ENCODE data around the gene ANXA11. TPM values are rescaled to one million over a fixed set of nuclear protein-coding genes. Genes with fewer than 3 reads are reported as not detected.
"Not testable (repeated sequence)": the region's sequence is repeated elsewhere in the genome, so short reads cannot be mapped to it uniquely, and the experiment has no call there.

The ANXA11 gene
- total RNA-seq, 1 donor from 2014 or later: 122 TPM

- H4K20me1 ChIP-seq (ENCODE audit: insufficient read depth, low read length): peaks cover 52% of the 10 kb centered on the region
These were observed 1.3 kb downstream of the ANXA11 start for GRCh38 chr10:80203835-80204676.

GRCh38 chr10:80202934-80203834 lies 2.2 kb downstream of the ANXA11 start:
- Mint-ChIP-seq H3K9me3 (ENCODE audit: unreplicated experiment) (peaks cover 2% of the 10 kb centered on the region), H3K4me1 (ENCODE audit: low read depth, unreplicated experiment) (peaks cover 44% of the 10 kb centered on the region)

More at GRCh38 chr10:80203835-80204676, 1.3 kb downstream of the ANXA11 start:
- Histone ChIP-seq H3K4me1 (ENCODE audit: insufficient read depth, low read length) (peaks cover 44% of the 10 kb centered on the region), H3K4me2 (ENCODE audit: low read length) (peak overlapping the region; percentile 99), H3K27me3 (ENCODE audit: insufficient read depth, low read length) (no peaks in the 10 kb centered on the region), H3K27ac (ENCODE audit: low read depth, low read length) (peak overlapping the region; percentile 86), H3K9me3 (ENCODE audit: insufficient read depth, low read depth, low read length) (no peaks in the 10 kb centered on the region), H3K36me3 (ENCODE audit: insufficient read depth, low read length) (no peaks in the 10 kb centered on the region), H3K9ac (ENCODE audit: low read length) (peak overlapping the region; percentile 89), H3K4me3 (ENCODE audit: insufficient read depth, low read depth, low read length) (peak overlapping the region; percentile 79), H2AFZ (ENCODE audit: low read depth, low read length) (peak overlapping the region; percentile 3), H3K79me2 (ENCODE audit: insufficient read depth, low read length) (peaks cover 76% of the 10 kb centered on the region)
- H3K36me3 Mint-ChIP-seq (ENCODE audit: low read depth, unreplicated experiment): peaks cover 5% of the 10 kb centered on the region
- H3K4me1 Mint-ChIP-seq (ENCODE audit: low read depth, unreplicated experiment): peaks cover 40% of the 10 kb centered on the region
- peaks cover 2% of the 10 kb centered on the region for H3K9me3 Mint-ChIP-seq (ENCODE audit: unreplicated experiment)
- H3K4me3 Mint-ChIP-seq (ENCODE audit: unreplicated experiment): peak overlapping the region; percentile 95
- FAIRE-seq (no peak), DNase-seq (ENCODE audit: low read depth) (no peak)
- TF ChIP-seq EZH2 (IDR thresholded peaks at IDR 0.05; ENCODE audit: insufficient read depth, low read length): no peak
- TF ChIP-seq, protein P1, sequence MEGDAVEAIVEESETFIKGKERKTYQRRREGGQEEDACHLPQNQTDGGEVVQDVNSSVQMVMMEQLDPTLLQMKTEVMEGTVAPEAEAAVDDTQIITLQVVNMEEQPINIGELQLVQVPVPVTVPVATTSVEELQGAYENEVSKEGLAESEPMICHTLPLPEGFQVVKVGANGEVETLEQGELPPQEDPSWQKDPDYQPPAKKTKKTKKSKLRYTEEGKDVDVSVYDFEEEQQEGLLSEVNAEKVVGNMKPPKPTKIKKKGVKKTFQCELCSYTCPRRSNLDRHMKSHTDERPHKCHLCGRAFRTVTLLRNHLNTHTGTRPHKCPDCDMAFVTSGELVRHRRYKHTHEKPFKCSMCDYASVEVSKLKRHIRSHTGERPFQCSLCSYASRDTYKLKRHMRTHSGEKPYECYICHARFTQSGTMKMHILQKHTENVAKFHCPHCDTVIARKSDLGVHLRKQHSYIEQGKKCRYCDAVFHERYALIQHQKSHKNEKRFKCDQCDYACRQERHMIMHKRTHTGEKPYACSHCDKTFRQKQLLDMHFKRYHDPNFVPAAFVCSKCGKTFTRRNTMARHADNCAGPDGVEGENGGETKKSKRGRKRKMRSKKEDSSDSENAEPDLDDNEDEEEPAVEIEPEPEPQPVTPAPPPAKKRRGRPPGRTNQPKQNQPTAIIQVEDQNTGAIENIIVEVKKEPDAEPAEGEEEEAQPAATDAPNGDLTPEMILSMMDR (IDR thresholded peaks at IDR 0.05; ENCODE audit: insufficient read depth, low read depth, low read length): no peak
- H3K27me3 Mint-ChIP-seq (ENCODE audit: low read depth, unreplicated experiment): no peaks in the 10 kb centered on the region
- H3K27ac Mint-ChIP-seq (ENCODE audit: unreplicated experiment): peak overlapping the region; percentile 91

DNA sequence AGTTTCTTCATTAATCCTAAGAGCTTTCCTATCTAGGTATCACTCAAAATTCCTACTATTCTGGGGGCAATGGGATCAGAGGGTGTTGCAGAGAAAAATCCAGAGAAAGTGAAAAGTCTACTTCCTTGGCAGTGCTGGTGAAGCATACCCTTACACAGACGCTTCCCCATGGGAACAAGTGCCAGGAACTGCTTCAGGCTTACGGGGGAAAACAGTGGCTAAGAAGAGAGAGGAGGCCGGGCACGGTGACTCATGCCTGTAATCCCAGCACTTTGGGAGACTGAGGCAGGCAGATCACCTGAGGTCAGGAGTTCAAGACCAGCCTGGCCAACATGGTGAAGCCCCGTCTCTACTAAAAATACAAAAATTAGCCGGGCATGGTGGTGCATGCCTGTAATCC lies 2.8 kb downstream of the ANXA11 start:
- not testable (repeated sequence) for H3K4me3 ChIP-seq (ENCODE audit: insufficient read depth, low read depth, low read length); H3K36me3 ChIP-seq (ENCODE audit: insufficient read depth, low read length); H3K9me3 ChIP-seq (ENCODE audit: insufficient read depth, low read depth, low read length); H3K9ac ChIP-seq (ENCODE audit: low read length); FAIRE-seq; H3K27me3 Mint-ChIP-seq (ENCODE audit: low read depth, unreplicated experiment); DNase-seq (ENCODE audit: low read depth); H3K36me3 Mint-ChIP-seq (ENCODE audit: low read depth, unreplicated experiment); H3K9me3 Mint-ChIP-seq (ENCODE audit: unreplicated experiment); H3K27me3 ChIP-seq (ENCODE audit: insufficient read depth, low read length); H2AFZ ChIP-seq (ENCODE audit: low read depth, low read length); H3K27ac ChIP-seq (ENCODE audit: low read depth, low read length)
- Histone ChIP-seq H4K20me1 (ENCODE audit: insufficient read depth, low read length) (peaks cover 67% of the 10 kb centered on the region), H3K4me1 (ENCODE audit: insufficient read depth, low read length) (peaks cover 37% of the 10 kb centered on the region), H3K4me2 (ENCODE audit: low read length) (peak overlapping the region; percentile 99), H3K79me2 (ENCODE audit: insufficient read depth, low read length) (peaks cover 91% of the 10 kb centered on the region)
- Mint-ChIP-seq H3K27ac (ENCODE audit: unreplicated experiment) (peak overlapping the region; percentile 73), H3K4me3 (ENCODE audit: unreplicated experiment) (peak overlapping the region; percentile 65), H3K4me1 (ENCODE audit: low read depth, unreplicated experiment) (peaks cover 38% of the 10 kb centered on the region)

More at GRCh38 chr10:80202934-80203834, 2.2 kb downstream of the ANXA11 start:
- Histone ChIP-seq H3K36me3 (ENCODE audit: insufficient read depth, low read length) (no peaks in the 10 kb centered on the region), H3K4me3 (ENCODE audit: insufficient read depth, low read depth, low read length) (peak overlapping the region; percentile 79), H3K4me2 (ENCODE audit: low read length) (peak overlapping the region; percentile 99), H3K27ac (ENCODE audit: low read depth, low read length) (peak overlapping the region; percentile 86), H4K20me1 (ENCODE audit: insufficient read depth, low read length) (peaks cover 61% of the 10 kb centered on the region), H2AFZ (ENCODE audit: low read depth, low read length) (no peak overlapping the region), H3K27me3 (ENCODE audit: insufficient read depth, low read length) (no peaks in the 10 kb centered on the region), H3K9ac (ENCODE audit: low read length) (peak overlapping the region; percentile 89), H3K9me3 (ENCODE audit: insufficient read depth, low read depth, low read length) (no peaks in the 10 kb centered on the region), H3K4me1 (ENCODE audit: insufficient read depth, low read length) (peaks cover 44% of the 10 kb centered on the region), H3K79me2 (ENCODE audit: insufficient read depth, low read length) (peaks cover 84% of the 10 kb centered on the region)
- H3K27me3 Mint-ChIP-seq (ENCODE audit: low read depth, unreplicated experiment): no peaks in the 10 kb centered on the region
- H3K27ac Mint-ChIP-seq (ENCODE audit: unreplicated experiment): peak overlapping the region; percentile 91
- TF ChIP-seq, protein P1 (IDR thresholded peaks at IDR 0.05; ENCODE audit: insufficient read depth, low read depth, low read length): no peak
- FAIRE-seq (peak; percentile 76), DNase-seq (ENCODE audit: low read depth) (peak; percentile 89)
- H3K4me3 Mint-ChIP-seq (ENCODE audit: unreplicated experiment): peak overlapping the region; percentile 95
- peaks cover 5% of the 10 kb centered on the region for H3K36me3 Mint-ChIP-seq (ENCODE audit: low read depth, unreplicated experiment)

Data from astrocyte (in vitro differentiated cells and primary cell).